HCT116 (cell line): ENCODE results near the gene ECM1. TPM values are rescaled to one million over a fixed set of nuclear protein-coding genes. Genes with fewer than 3 reads are reported as not detected.

Experiments
- ATAC-seq: fragments of 200-7000 bp; cut with Tn5 transposase; 2 replicates; pipeline ENCODE4 v1.9.1; 2020; ENCODE audit warnings: mild to moderate bottlenecking, moderate library complexity
- BruUV-seq: library from RNA; stranded (reverse); fragments of 400-500 nt; replicated peaks from 2 replicates; lab custom pipeline; 2021; lab: Mats Ljungman, UMichigan
- CTCF ChIA-PET: fragments of 300-600 bp; sonication (Branson Sonifier 250); formaldehyde crosslinking; loops from one replicate; lab custom pipeline; 2021; ENCODE audit warnings: antibody characterized with exemption; lab: Charles Lee
- POLR2A ChIA-PET: fragments of 300-600, 350-600 bp; sonication (Branson Sonifier 250); formaldehyde crosslinking; loops from one replicate; lab custom pipeline; 2021; ENCODE audit warnings: antibody characterized with exemption; lab: Charles Lee
- RAD21 ChIA-PET, 2 experiments: fragments of 300-600 bp; sonication (Branson Sonifier 250); formaldehyde crosslinking; loops; one replicate each; lab custom pipeline; 2023; ENCODE audit warnings: low total read pairs in 2 of 2; ENCODE audit not compliant: uncharacterized antibody in 2 of 2, unreplicated experiment in 2 of 2, low non-redundant PET in 1 of 2; lab: Charles Lee
- DNase-seq: peaks from one replicate; pipeline ENCODE4 v3.0.0-alpha.2; 2010; ENCODE audit warnings: low read depth, low spot score
- H2AFZ ChIP-seq: fragments of 200-600 bp; shearing (Covaris generic), sonication (generic); 2 replicates; pipeline ENCODE4 v1.6.1; 2017; ENCODE audit warnings: low read depth, mixed run types, mixed read lengths, antibody characterized with exemption, low read length; ENCODE audit not compliant: poor library complexity, severe bottlenecking
- H3K27ac ChIP-seq: 2 replicates; pipeline ENCODE4 v1.5.1; 2012; ENCODE audit warnings: low read depth, low read length
- H3K27me3 ChIP-seq: fragments of 200-600 bp; sonication (generic); 2 replicates; pipeline ENCODE4 v1.6.1; 2016; ENCODE audit warnings: mixed run types, low read length, mixed read lengths; ENCODE audit not compliant: insufficient read depth
- H3K36me3 ChIP-seq, 2 experiments: fragments of 200-500 bp in 1 of 2; fragments of 200-600 bp in 1 of 2; sonication (Bioruptor generic) in 1 of 2; sonication (generic) in 1 of 2; 2 replicates each; pipeline versions ENCODE4 v1.5.1 to v1.6.1; 2014 to 2016; ENCODE audit warnings: low read length in 2 of 2, inconsistent platforms in 1 of 2, mixed read lengths in 1 of 2, mixed run types in 1 of 2; ENCODE audit not compliant: insufficient read depth in 2 of 2, control insufficient read depth in 1 of 2
- H3K4me1 ChIP-seq, 2 experiments: fragments of 200-600 bp in 1 of 2; sonication (generic) in 1 of 2; 2 replicates each; pipeline versions ENCODE4 v1.5.1 to v1.6.1; 2012 to 2017; ENCODE audit warnings: low read length in 2 of 2, inconsistent platforms in 1 of 2, mild to moderate bottlenecking in 1 of 2, mixed read lengths in 1 of 2, mixed run types in 1 of 2, moderate library complexity in 1 of 2; ENCODE audit not compliant: insufficient read depth in 2 of 2, control insufficient read depth in 1 of 2
- H3K4me2 ChIP-seq: fragments of 200-600 bp; sonication (generic); 2 replicates; pipeline ENCODE4 v1.6.1; 2017; ENCODE audit warnings: mixed run types, low read length, mixed read lengths
- H3K4me3 ChIP-seq, 2 experiments: fragments of 200-600 bp in 1 of 2; sonication (generic) in 1 of 2; replicated peaks in 1 of 2; 2 replicates each; pipeline ENCODE4 v1.5.1; 2011 to 2016; ENCODE audit warnings: low read length in 2 of 2, control low read depth in 1 of 2, low read depth in 1 of 2, mild to moderate bottlenecking in 1 of 2, mixed read lengths in 1 of 2, mixed run types in 1 of 2
- H3K79me2 ChIP-seq: fragments of 200-600 bp; sonication (generic); 2 replicates; pipeline ENCODE4 v1.6.1; 2017; ENCODE audit warnings: mild to moderate bottlenecking, mixed run types, low read length, moderate library complexity, mixed read lengths; ENCODE audit not compliant: insufficient read depth
- H3K9ac ChIP-seq: fragments of 200-600 bp; sonication (generic); 2 replicates; pipeline ENCODE4 v1.6.1; 2016; ENCODE audit warnings: low read length, mixed read lengths
- H3K9me2 ChIP-seq: fragments of 200-600 bp; sonication (generic), shearing (Covaris generic); 2 replicates; pipeline ENCODE4 v1.6.1; 2017; ENCODE audit warnings: mixed run types, mild to moderate bottlenecking, moderate library complexity; ENCODE audit not compliant: insufficient read depth
- H3K9me3 ChIP-seq, 2 experiments: fragments of 200-500 bp in 1 of 2; fragments of 200-600 bp in 1 of 2; sonication (Bioruptor generic) in 1 of 2; sonication (generic) in 1 of 2; 2 replicates each; pipeline ENCODE4 v1.6.1; 2014 to 2017; ENCODE audit warnings: low read length in 2 of 2, mixed read lengths in 2 of 2, inconsistent platforms in 1 of 2, low read depth in 1 of 2, mild to moderate bottlenecking in 1 of 2, mixed run types in 1 of 2, moderate library complexity in 1 of 2; ENCODE audit not compliant: control insufficient read depth in 1 of 2, insufficient read depth in 1 of 2
- H4K20me1 ChIP-seq: fragments of 200-600 bp; sonication (generic), shearing (Covaris generic); 2 replicates; pipeline ENCODE4 v1.6.1; 2017; ENCODE audit warnings: mixed run types, mild to moderate bottlenecking, moderate library complexity; ENCODE audit not compliant: insufficient read depth
- CBX3 ChIP-seq: IDR thresholded peaks from 2 replicates; pipeline ENCODE4 v1.6.1; 2012; ENCODE audit warnings: low read depth
- EGR1 ChIP-seq: IDR thresholded peaks from 2 replicates; pipeline ENCODE4 v1.6.1; 2012; ENCODE audit warnings: low read depth
- ELF1 ChIP-seq: IDR thresholded peaks from 2 replicates; pipeline ENCODE4 v1.6.1; 2012; ENCODE audit warnings: low read depth, borderline replicate concordance
- EZH2 ChIP-seq: fragments of 200-600 bp; sonication (generic); IDR thresholded peaks from 2 replicates; pipeline ENCODE4 v1.6.1; 2017; ENCODE audit warnings: antibody characterized with exemption, mixed run types
- SP1 ChIP-seq: IDR thresholded peaks from 2 replicates; pipeline ENCODE4 v1.6.1; 2012; ENCODE audit warnings: low read depth
- SRF ChIP-seq: IDR thresholded peaks from 2 replicates; pipeline ENCODE4 v1.6.1; 2012; ENCODE audit warnings: low read depth
- YY1 ChIP-seq: IDR thresholded peaks from 2 replicates; pipeline ENCODE4 v1.6.1; 2011; ENCODE audit warnings: low read length, low read depth, moderate library complexity, mild to moderate bottlenecking; ENCODE audit not compliant: insufficient replicate concordance; ENCODE audit errors: extremely low read depth
- ZFX ChIP-seq: fragments of 450-650 bp; IDR thresholded peaks from 2 replicates; pipeline ENCODE4 v1.6.1; 2017
- ZNF274 ChIP-seq: fragments of 200-500 bp; sonication (Bioruptor generic); IDR thresholded peaks from 2 replicates; pipeline ENCODE4 v1.6.1; 2014; ENCODE audit warnings: mild to moderate bottlenecking, low read depth, low read length, inconsistent platforms
- intact Hi-C: fragments of 100-400 bp; cut with micrococcal nuclease; formaldehyde crosslinking; loops from 2 replicates; pipeline ENCODE4 v1.10.0; 2022
- total RNA-seq: library from RNA; stranded (reverse); gene quantifications from one replicate; pipeline ENCODE4 v1.2.1, GENCODE V29; 2021; ENCODE audit not compliant: unreplicated experiment
- TF ChIP-seq, protein P1 (sequence below): IDR thresholded peaks from 2 replicates; pipeline ENCODE4 v1.6.1; 2012
- TF ChIP-seq, protein P2 (sequence below): IDR thresholded peaks from 2 replicates; pipeline ENCODE4 v1.6.1; 2012; ENCODE audit warnings: low read depth
- TF ChIP-seq, protein P3 (sequence below): IDR thresholded peaks from 2 replicates; pipeline ENCODE4 v1.6.1; 2011; ENCODE audit warnings: mild to moderate bottlenecking, low read length, moderate library complexity; ENCODE audit not compliant: insufficient replicate concordance; ENCODE audit errors: extremely low read depth

Gene ECM1
- total RNA-seq, 1 experiment from 2014 or later, result 2.0 TPM

- TF ChIP-seq, protein P1, sequence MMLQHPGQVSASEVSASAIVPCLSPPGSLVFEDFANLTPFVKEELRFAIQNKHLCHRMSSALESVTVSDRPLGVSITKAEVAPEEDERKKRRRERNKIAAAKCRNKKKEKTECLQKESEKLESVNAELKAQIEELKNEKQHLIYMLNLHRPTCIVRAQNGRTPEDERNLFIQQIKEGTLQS, result no peak
Observed at GRCh38 chr1:150477733-150478132, 30.2 kb upstream of the ECM1 start (continued).

GRCh38 chr1:150479370-150479769, 28.5 kb upstream of the ECM1 start:
- 0 out of 2 replicates have a peak, but pooled peaks cover 2% of the 10 kb centered on the region for H3K27me3 ChIP-seq
- intact Hi-C loops, result no loop called here
- no peak overlapping the region for H3K9ac ChIP-seq
- ATAC-seq, result no peak
- H2AFZ ChIP-seq, result no peak overlapping the region
- no peaks in the 10 kb centered on the region for H3K36me3 ChIP-seq
- no TSS peak for BruUV-seq
- H3K4me2 ChIP-seq, result no peak overlapping the region
- H3K27ac ChIP-seq, result no peak overlapping the region
- no peaks in the 10 kb centered on the region for H3K9me2 ChIP-seq
- POLR2A ChIA-PET, result no interaction called here
- CTCF ChIA-PET, result no interaction called here
- H3K4me3 ChIP-seq, result no peak overlapping the region
- no peaks in the 10 kb centered on the region for H3K9me3 ChIP-seq
- no peaks in the 10 kb centered on the region for H4K20me1 ChIP-seq
- no peaks in the 10 kb centered on the region for H3K4me1 ChIP-seq
- no peak for TF ChIP-seq CBX3
- no peak for TF ChIP-seq ELF1
- no peaks in the 10 kb centered on the region for H3K79me2 ChIP-seq
- DNase-seq, result no peak
- RAD21 ChIA-PET, result no interaction called here

DNA sequence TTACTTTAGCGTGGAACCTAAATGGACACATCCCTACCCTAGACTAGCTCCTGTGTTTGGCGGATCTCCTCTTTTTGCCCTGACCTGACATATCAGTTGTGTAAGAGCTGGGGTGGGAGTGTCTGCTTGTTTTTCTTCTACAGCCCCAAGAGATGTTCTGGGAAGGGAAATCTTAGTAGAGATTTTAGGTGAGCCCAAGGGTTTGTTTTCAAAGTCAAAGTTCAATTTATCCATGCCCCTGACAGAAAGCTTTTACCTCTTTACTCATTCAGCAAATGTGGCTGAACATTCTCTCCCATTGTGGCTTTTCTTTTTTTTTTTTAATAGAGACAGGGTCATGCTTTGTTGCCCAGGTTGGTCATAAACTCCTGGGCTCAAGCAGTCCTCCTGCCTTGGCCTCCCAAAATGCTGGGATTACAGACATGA, 28.0 kb upstream of the ECM1 start:
- intact Hi-C loops, result no loop called here
- Histone ChIP-seq H3K4me2 (no peak overlapping the region), H3K9me3 (no peaks in the 10 kb centered on the region), H3K9ac (no peak overlapping the region), H3K79me2 (no peaks in the 10 kb centered on the region), H3K36me3 (no peaks in the 10 kb centered on the region), H3K4me1 (no peaks in the 10 kb centered on the region), H4K20me1 (no peaks in the 10 kb centered on the region), H3K27me3 (0 out of 2 replicates have a peak, but pooled peaks cover 2% of the 10 kb centered on the region), H3K27ac (no peak overlapping the region), H3K4me3 (no peak overlapping the region), H2AFZ (no peak overlapping the region), H3K9me2 (no peaks in the 10 kb centered on the region)
- DNase-seq (no peak), ATAC-seq (no peak)
- ChIA-PET CTCF (no interaction called here), RAD21 (no interaction called here), POLR2A (no interaction called here)
- BruUV-seq, result no TSS peak
- TF ChIP-seq, protein P2, sequence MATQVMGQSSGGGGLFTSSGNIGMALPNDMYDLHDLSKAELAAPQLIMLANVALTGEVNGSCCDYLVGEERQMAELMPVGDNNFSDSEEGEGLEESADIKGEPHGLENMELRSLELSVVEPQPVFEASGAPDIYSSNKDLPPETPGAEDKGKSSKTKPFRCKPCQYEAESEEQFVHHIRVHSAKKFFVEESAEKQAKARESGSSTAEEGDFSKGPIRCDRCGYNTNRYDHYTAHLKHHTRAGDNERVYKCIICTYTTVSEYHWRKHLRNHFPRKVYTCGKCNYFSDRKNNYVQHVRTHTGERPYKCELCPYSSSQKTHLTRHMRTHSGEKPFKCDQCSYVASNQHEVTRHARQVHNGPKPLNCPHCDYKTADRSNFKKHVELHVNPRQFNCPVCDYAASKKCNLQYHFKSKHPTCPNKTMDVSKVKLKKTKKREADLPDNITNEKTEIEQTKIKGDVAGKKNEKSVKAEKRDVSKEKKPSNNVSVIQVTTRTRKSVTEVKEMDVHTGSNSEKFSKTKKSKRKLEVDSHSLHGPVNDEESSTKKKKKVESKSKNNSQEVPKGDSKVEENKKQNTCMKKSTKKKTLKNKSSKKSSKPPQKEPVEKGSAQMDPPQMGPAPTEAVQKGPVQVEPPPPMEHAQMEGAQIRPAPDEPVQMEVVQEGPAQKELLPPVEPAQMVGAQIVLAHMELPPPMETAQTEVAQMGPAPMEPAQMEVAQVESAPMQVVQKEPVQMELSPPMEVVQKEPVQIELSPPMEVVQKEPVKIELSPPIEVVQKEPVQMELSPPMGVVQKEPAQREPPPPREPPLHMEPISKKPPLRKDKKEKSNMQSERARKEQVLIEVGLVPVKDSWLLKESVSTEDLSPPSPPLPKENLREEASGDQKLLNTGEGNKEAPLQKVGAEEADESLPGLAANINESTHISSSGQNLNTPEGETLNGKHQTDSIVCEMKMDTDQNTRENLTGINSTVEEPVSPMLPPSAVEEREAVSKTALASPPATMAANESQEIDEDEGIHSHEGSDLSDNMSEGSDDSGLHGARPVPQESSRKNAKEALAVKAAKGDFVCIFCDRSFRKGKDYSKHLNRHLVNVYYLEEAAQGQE, result no peak
- no peak for TF ChIP-seq EZH2
- no peak for TF ChIP-seq SP1
- no peak for TF ChIP-seq EGR1
- TF ChIP-seq, protein P1, result no peak
- TF ChIP-seq ZNF274, result no peak
- no peak for TF ChIP-seq ELF1
- TF ChIP-seq CBX3, result no peak
- TF ChIP-seq SRF, result no peak
- TF ChIP-seq, protein P3, sequence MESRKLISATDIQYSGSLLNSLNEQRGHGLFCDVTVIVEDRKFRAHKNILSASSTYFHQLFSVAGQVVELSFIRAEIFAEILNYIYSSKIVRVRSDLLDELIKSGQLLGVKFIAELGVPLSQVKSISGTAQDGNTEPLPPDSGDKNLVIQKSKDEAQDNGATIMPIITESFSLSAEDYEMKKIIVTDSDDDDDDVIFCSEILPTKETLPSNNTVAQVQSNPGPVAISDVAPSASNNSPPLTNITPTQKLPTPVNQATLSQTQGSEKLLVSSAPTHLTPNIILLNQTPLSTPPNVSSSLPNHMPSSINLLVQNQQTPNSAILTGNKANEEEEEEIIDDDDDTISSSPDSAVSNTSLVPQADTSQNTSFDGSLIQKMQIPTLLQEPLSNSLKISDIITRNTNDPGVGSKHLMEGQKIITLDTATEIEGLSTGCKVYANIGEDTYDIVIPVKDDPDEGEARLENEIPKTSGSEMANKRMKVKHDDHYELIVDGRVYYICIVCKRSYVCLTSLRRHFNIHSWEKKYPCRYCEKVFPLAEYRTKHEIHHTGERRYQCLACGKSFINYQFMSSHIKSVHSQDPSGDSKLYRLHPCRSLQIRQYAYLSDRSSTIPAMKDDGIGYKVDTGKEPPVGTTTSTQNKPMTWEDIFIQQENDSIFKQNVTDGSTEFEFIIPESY, result no peak
- TF ChIP-seq ZFX, result no peak
- no peak for TF ChIP-seq YY1
